ENCODE measurements around the gene YES1. TPM values are rescaled to one million over a fixed set of nuclear protein-coding genes. Genes with fewer than 3 reads are reported as not detected.

The YES1 gene
- total RNA-seq, 2 experiments from 2014 or later = not detected

DNA sequence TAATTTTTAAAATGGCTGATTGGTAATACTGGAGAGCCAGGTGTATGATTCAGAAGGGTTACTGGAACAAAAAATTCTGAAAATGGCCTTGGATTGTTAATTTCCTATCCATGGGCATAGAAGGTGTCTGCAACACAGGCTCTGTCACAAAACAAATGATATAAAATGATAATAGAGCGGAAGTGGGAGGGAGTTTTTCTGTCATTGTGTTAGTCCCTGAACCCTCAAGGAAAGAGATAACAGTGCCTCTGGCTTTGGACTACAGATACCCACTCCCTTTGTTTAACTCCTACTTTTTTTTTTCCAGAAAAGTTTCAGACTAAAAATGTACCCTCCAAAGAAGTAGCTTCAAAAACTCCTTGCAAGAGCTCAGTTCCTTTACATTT, 28.0 kb upstream of the YES1 start:
- no peak overlapping the region for H3K27ac ChIP-seq (ENCODE audit: low read depth, low read length, poor library complexity, severe bottlenecking)
- no TSS peak for BruUV-seq (replicated peaks)
- no peak overlapping the region for H3K4me3 ChIP-seq (ENCODE audit: low read depth, low read length, poor library complexity, severe bottlenecking)
- POLR2A ChIA-PET = interaction anchor here (0.6 kb wide), 2 partner anchors 16 to 58 kb away, joined by 3 to 4 read pairs; no protein-coding TSS in a partner anchor
- no peaks in the 10 kb centered on the region for H3K36me3 ChIP-seq (ENCODE audit: insufficient read depth, low read length)
- no peaks in the 10 kb centered on the region for H4K20me1 ChIP-seq (ENCODE audit: insufficient read depth, low read length)
- H2AFZ ChIP-seq (ENCODE audit: low read length) = no peak overlapping the region
- intact Hi-C loops (cut with micrococcal nuclease; ENCODE audit: unreplicated experiment) = no loop called here
- H3K9me3 ChIP-seq (ENCODE audit: low read length) = no peaks in the 10 kb centered on the region
- H3K9me2 ChIP-seq (ENCODE audit: insufficient read depth, low read length) = no peaks in the 10 kb centered on the region
- DNase-seq (ENCODE audit: low spot score) = no peak
- no peaks in the 10 kb centered on the region for H3K4me1 ChIP-seq (ENCODE audit: insufficient read depth, low read length, poor library complexity, severe bottlenecking)
- CTCF ChIA-PET (ENCODE audit: unreplicated experiment) = interaction anchor here (1.1 kb wide), 2 partner anchors 14 to 101 kb away, joined by 3 to 4 read pairs; no protein-coding TSS in a partner anchor
- TF ChIP-seq CTCF (conservative IDR thresholded peaks at IDR 0.05; ENCODE audit: low read length) (no peak), EZH2phosphoT487 (IDR thresholded peaks at IDR 0.05; ENCODE audit: borderline replicate concordance, low read depth, low read length) (no peak)
- no peaks in the 10 kb centered on the region for H3K79me2 ChIP-seq (ENCODE audit: insufficient read depth, low read depth, low read length)
- H3K4me2 ChIP-seq (ENCODE audit: low read length) = no peak overlapping the region

GRCh38 chr18:839224-840022, 27.4 kb upstream of the YES1 start:
- TF ChIP-seq EZH2phosphoT487 (IDR thresholded peaks at IDR 0.05; ENCODE audit: borderline replicate concordance, low read depth, low read length) = no peak
- peak; percentile 92 for TF ChIP-seq CTCF (conservative IDR thresholded peaks at IDR 0.05; ENCODE audit: low read length)
- no TSS peak for BruUV-seq (replicated peaks)
- no peaks in the 10 kb centered on the region for H3K4me1 ChIP-seq (ENCODE audit: insufficient read depth, low read length, poor library complexity, severe bottlenecking)
- no peaks in the 10 kb centered on the region for H3K36me3 ChIP-seq (ENCODE audit: insufficient read depth, low read length)
- ChIA-PET POLR2A (interaction anchor here (0.6 to 0.8 kb wide), 3 partner anchors 15 to 81 kb away, joined by 3 to 4 read pairs (median 4); no protein-coding TSS in a partner anchor), CTCF (ENCODE audit: unreplicated experiment) (interaction anchor here (1.1 kb wide), 2 partner anchors 14 to 100 kb away, joined by 3 to 4 read pairs; no protein-coding TSS in a partner anchor)
- H3K27ac ChIP-seq (ENCODE audit: low read depth, low read length, poor library complexity, severe bottlenecking) = no peak overlapping the region
- DNase-seq (ENCODE audit: low spot score) = peak; percentile 72
- H3K79me2 ChIP-seq (ENCODE audit: insufficient read depth, low read depth, low read length) = no peaks in the 10 kb centered on the region
- intact Hi-C loops (cut with micrococcal nuclease; ENCODE audit: unreplicated experiment) = loop anchor here (2.0 kb wide), 1 partner anchor 97 kb away; no protein-coding TSS in a partner anchor
- H3K4me2 ChIP-seq (ENCODE audit: low read length) = no peak overlapping the region
- no peaks in the 10 kb centered on the region for H3K9me2 ChIP-seq (ENCODE audit: insufficient read depth, low read length)
- H4K20me1 ChIP-seq (ENCODE audit: insufficient read depth, low read length) = no peaks in the 10 kb centered on the region
- no peaks in the 10 kb centered on the region for H3K9me3 ChIP-seq (ENCODE audit: low read length)
- no peak overlapping the region for H3K4me3 ChIP-seq (ENCODE audit: low read depth, low read length, poor library complexity, severe bottlenecking)
- no peak overlapping the region for H2AFZ ChIP-seq (ENCODE audit: low read length)

DNA sequence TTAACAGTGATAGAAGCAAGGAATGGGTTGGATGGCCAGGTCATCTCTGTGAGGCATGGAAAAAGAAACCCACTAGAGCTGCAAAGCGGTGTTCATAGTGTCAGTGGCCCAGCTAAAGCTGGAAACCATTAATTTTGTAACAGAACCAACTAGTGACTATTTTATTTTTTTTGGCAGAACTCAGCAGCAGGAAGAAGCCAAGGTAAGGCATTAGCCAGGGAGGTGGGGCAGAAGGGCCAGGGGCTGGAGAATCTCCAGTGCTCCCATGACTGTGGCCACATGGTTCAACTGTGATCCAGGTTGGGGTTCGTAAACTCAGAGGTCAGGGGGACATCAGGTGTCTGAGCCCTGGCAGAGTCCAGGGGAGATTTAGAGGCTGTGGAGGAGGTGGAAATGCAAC, 25.9 kb upstream of the YES1 start:
- Histone ChIP-seq H4K20me1 (ENCODE audit: insufficient read depth, low read length) (no peaks in the 10 kb centered on the region), H3K9me3 (ENCODE audit: low read length) (no peaks in the 10 kb centered on the region), H3K9me2 (ENCODE audit: insufficient read depth, low read length) (no peaks in the 10 kb centered on the region), H2AFZ (ENCODE audit: low read length) (no peak overlapping the region), H3K27ac (ENCODE audit: low read depth, low read length, poor library complexity, severe bottlenecking) (no peak overlapping the region), H3K4me1 (ENCODE audit: insufficient read depth, low read length, poor library complexity, severe bottlenecking) (no peaks in the 10 kb centered on the region), H3K36me3 (ENCODE audit: insufficient read depth, low read length) (no peaks in the 10 kb centered on the region), H3K4me3 (ENCODE audit: low read depth, low read length, poor library complexity, severe bottlenecking) (no peak overlapping the region), H3K4me2 (ENCODE audit: low read length) (no peak overlapping the region), H3K79me2 (ENCODE audit: insufficient read depth, low read depth, low read length) (no peaks in the 10 kb centered on the region)
- TF ChIP-seq CTCF (conservative IDR thresholded peaks at IDR 0.05; ENCODE audit: low read length) = no peak
- no peak for TF ChIP-seq EZH2phosphoT487 (IDR thresholded peaks at IDR 0.05; ENCODE audit: borderline replicate concordance, low read depth, low read length)
- intact Hi-C loops (cut with micrococcal nuclease; ENCODE audit: unreplicated experiment) = loop anchor here (2.0 kb wide), 1 partner anchor 95 kb away; no protein-coding TSS in a partner anchor
- POLR2A ChIA-PET = no interaction called here
- no peak for DNase-seq (ENCODE audit: low spot score)
- BruUV-seq (replicated peaks) = no TSS peak
- CTCF ChIA-PET (ENCODE audit: unreplicated experiment) = no interaction called here

Measured in OCI-LY7 (cell line).